DMS 273 treated with DMSO at 0.1 percent for 48 hours (cell line): ENCODE measurements around the gene DAG1.
"Not testable (repeated sequence)": the region's sequence is repeated elsewhere in the genome, so short reads cannot be mapped to it uniquely, and the experiment has no call there.

Source experiments
- DNase-seq: peaks from one replicate; lab custom pipeline; 2025; lab: John Stamatoyannopoulos, UW

Gene DAG1

GRCh38 chr3:49470714-49471420 is 800 bp downstream of the DAG1 start:
- no peak for DNase-seq

- DNase-seq = no peak
Measured at GRCh38 chr3:49471856-49472495, 1.9 kb downstream of the DAG1 start.

GRCh38 chr3:49476563-49476962 is 6.5 kb downstream of the DAG1 start:
- no peak for DNase-seq

GRCh38 chr3:49482766-49483165 is 12.7 kb downstream of the DAG1 start:
- no peak for DNase-seq

- DNase-seq = no peak
Measured at GRCh38 chr3:49484471-49484870, 14.4 kb downstream of the DAG1 start.

- no peak for DNase-seq
Measured at GRCh38 chr3:49489247-49489646, 19.2 kb downstream of the DAG1 start.

- DNase-seq = no peak
Measured at GRCh38 chr3:49492969-49493368, 22.9 kb downstream of the DAG1 start.

GRCh38 chr3:49493901-49494300 is 23.8 kb downstream of the DAG1 start:
- DNase-seq = no peak

- DNase-seq = no peak
Measured at GRCh38 chr3:49495023-49495422, 25.0 kb downstream of the DAG1 start.

GRCh38 chr3:49496845-49497244 is 26.8 kb downstream of the DAG1 start:
- DNase-seq = not testable (repeated sequence)

- DNase-seq = no peak
Measured at GRCh38 chr3:49497606-49498005, 27.5 kb downstream of the DAG1 start.

GRCh38 chr3:49498239-49498638 is 28.2 kb downstream of the DAG1 start:
- no peak for DNase-seq

- DNase-seq = no peak
Measured at GRCh38 chr3:49498648-49499047, 28.6 kb downstream of the DAG1 start.

GRCh38 chr3:49500205-49500731 is 30.2 kb downstream of the DAG1 start:
- DNase-seq = no peak

- DNase-seq = no peak
Measured at GRCh38 chr3:49500732-49501609, 30.9 kb downstream of the DAG1 start.

- DNase-seq = no peak
Measured at GRCh38 chr3:49501842-49502241, 31.8 kb downstream of the DAG1 start.

GRCh38 chr3:49506906-49507305 is 36.8 kb downstream of the DAG1 start:
- DNase-seq = no peak

- DNase-seq = no peak
Measured at GRCh38 chr3:49509028-49509561, 39.0 kb downstream of the DAG1 start.

GRCh38 chr3:49511639-49512038 is 41.6 kb downstream of the DAG1 start:
- DNase-seq = no peak

- DNase-seq = no peak
Measured at GRCh38 chr3:49512781-49513355, 42.8 kb downstream of the DAG1 start.

GRCh38 chr3:49513494-49514124 is 43.5 kb downstream of the DAG1 start:
- no peak for DNase-seq
